Muscle layer of colon (tissue), 2 donors: ENCODE measurements around the gene SIK1.
"Not testable (repeated sequence)": the region's sequence is repeated elsewhere in the genome, so short reads cannot be mapped to it uniquely, and the experiment has no call there.

Source experiments
- H3K27ac ChIP-seq: one replicate; pipeline ENCODE4 v1.7.0; 2013; ENCODE audit warnings: low read depth, mild to moderate bottlenecking, low read length, moderate library complexity
- H3K27me3 ChIP-seq, 2 donors: one replicate each; pipeline ENCODE4 v1.7.0; 2013; ENCODE audit warnings: low read length in 2 of 2, mild to moderate bottlenecking in 2 of 2; ENCODE audit not compliant: insufficient read depth in 2 of 2, control insufficient read depth in 1 of 2
- H3K36me3 ChIP-seq: one replicate; pipeline ENCODE4 v1.7.0; 2013; ENCODE audit warnings: mild to moderate bottlenecking, low read length; ENCODE audit not compliant: insufficient read depth
- H3K4me1 ChIP-seq: one replicate; pipeline ENCODE4 v1.7.0; 2013; ENCODE audit warnings: mild to moderate bottlenecking, low read length; ENCODE audit not compliant: insufficient read depth
- H3K4me3 ChIP-seq, 2 donors: one replicate each; pipeline ENCODE4 v1.7.0; 2013; ENCODE audit warnings: low read length in 2 of 2, low read depth in 1 of 2, mild to moderate bottlenecking in 1 of 2, moderate library complexity in 1 of 2
- H3K9ac ChIP-seq: one replicate; pipeline ENCODE4 v1.7.0; 2013; ENCODE audit warnings: low read length
- H3K9me3 ChIP-seq: one replicate; pipeline ENCODE4 v1.7.0; 2013; ENCODE audit warnings: mild to moderate bottlenecking, low read length
- donor health status: abdominal sarcoma.
- donor health status: Adenocarcinoma of cecum.

Gene SIK1

DNA sequence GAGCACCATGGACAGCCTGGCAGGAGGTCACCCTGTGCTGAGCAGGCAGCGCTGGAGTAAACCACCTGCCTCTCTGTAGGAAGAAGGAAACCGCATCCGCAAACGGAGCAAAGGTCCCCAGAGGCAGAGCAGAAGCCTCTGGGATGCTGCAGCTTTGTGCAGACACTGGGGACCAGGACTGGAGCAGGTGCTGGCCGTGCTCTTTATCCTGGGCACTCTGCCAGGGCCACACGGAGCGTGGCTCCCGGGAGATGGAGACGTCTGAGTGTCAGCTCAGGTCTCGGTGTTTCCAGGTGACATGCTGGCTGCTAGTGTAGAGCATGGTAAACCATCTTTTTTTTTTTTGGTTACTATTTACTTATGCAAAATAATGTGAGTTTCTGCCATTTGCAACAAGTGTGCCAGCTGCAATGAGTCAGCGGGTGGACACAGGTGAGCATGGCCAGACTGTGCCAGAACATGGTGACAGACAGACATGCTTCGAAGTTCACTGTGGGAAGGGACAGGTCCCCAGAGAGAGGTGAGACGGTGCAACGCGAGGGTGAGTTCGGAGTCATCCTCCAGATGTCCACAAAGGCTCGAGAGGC lies 4.0 kb upstream of the SIK1 start:
- not testable (repeated sequence) for H3K4me3 ChIP-seq, H3K27ac ChIP-seq, H3K27me3 ChIP-seq, H3K4me1 ChIP-seq, H3K36me3 ChIP-seq, H3K9me3 ChIP-seq, H3K9ac ChIP-seq

DNA sequence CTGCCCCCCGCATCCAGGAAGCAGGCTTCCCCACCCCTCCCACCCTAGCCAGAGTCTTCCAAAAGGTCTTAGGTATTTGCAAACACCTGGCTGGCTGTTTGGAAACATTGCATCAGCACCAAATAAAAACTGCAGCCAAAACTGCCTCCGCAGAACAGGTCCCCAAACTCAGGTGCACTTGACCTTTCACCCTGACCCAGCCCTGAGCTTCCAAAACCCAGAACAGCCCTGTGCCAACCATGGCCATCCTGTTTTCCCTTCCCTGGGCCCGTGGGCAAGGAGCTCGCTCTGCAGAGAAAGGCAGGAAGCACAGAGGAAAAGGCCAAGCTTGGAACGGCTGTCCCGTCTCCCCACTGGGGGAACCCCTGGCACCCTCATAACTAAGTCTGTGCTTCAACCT lies 2.0 kb upstream of the SIK1 start:
- not testable (repeated sequence) for H3K4me3 ChIP-seq, H3K4me1 ChIP-seq, H3K9ac ChIP-seq, H3K9me3 ChIP-seq, H3K27ac ChIP-seq, H3K27me3 ChIP-seq, H3K36me3 ChIP-seq

DNA sequence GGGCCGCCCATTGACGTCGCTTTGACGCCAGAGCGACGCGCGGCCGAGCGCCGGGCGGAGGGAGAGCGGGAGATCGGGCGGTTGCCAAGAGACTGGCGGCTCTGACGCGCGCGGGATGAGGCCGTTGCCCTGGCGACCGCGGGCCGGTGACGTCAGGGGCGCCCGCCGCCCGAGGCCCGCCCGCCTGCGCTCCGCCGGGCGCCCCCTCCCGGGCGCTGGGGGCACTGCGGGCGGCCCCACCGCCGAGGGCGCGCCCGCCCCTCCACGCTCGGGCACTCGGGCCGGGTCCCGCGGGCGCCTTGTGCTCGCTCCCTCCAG lies 270 bp upstream of the SIK1 start:
- not testable (repeated sequence) for H3K9ac ChIP-seq, H3K36me3 ChIP-seq, H3K27me3 ChIP-seq, H3K4me1 ChIP-seq, H3K4me3 ChIP-seq, H3K27ac ChIP-seq, H3K9me3 ChIP-seq

DNA sequence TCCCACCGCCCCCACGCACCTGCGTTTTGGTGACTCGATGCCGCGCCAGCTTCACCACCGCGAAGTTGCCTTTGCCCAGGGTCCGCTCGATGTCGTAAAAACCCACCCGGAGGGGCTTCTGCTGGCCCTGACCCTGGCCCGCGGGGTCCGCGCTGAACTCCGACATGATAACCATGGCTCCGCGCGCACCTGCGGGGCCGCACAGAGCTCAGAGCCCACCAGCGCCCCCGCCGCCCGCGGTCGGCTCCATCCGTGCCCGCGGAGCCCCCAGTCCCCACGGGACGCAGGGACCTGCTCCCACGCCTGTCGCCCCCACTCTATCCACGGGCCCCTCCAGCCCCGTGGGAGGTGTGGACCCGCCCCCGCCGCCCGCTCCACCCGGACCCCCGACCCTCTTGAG lies 927 bp downstream of the SIK1 start:
- H3K4me1 ChIP-seq, H3K9me3 ChIP-seq, H3K9ac ChIP-seq, H3K36me3 ChIP-seq, H3K27ac ChIP-seq, H3K27me3 ChIP-seq, H3K4me3 ChIP-seq: not testable (repeated sequence)

DNA sequence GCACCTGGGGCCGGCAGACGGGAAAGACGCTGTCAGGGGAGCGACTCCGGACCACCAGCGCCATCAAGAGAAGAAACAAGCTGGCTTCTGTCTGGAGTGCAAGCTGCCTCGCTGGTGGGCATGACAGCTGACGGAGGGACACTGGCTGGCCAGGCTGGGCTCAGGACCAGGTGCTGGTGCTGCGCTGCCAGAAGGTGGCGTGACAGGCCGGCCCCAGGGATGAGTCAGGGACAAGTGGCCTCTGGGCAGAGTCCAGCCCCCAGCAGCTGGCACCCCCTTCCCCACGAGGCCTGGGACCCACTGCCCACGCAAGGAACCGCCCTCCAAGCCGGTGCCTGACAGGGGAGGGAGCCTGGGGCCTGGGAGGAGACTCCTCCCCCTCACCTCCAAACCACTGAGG lies 7.5 kb downstream of the SIK1 start:
- H3K36me3 ChIP-seq, H3K4me1 ChIP-seq, H3K4me3 ChIP-seq, H3K27me3 ChIP-seq, H3K27ac ChIP-seq, H3K9me3 ChIP-seq, H3K9ac ChIP-seq: not testable (repeated sequence)

DNA sequence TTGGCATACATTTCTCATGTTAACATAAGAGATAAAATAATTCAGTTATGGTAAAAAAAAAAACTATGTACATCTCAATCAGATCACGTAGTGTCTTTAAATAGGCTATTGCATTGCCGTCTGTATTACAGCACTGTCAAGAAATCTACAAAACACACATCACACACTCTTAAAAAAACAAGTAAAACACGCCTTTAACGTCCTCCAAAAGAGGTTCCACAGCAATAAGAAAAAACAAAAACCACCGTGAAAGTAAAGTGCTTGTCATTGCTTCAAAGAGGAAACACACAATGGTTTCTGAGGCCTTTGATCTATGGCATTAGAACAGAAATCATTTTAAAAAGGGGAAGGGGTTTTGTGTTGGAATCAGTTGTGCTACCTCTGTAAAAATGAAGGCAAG lies 12.4 kb downstream of the SIK1 start:
- not testable (repeated sequence) for H3K27ac ChIP-seq, H3K4me3 ChIP-seq, H3K9ac ChIP-seq, H3K36me3 ChIP-seq, H3K4me1 ChIP-seq, H3K27me3 ChIP-seq, H3K9me3 ChIP-seq

DNA sequence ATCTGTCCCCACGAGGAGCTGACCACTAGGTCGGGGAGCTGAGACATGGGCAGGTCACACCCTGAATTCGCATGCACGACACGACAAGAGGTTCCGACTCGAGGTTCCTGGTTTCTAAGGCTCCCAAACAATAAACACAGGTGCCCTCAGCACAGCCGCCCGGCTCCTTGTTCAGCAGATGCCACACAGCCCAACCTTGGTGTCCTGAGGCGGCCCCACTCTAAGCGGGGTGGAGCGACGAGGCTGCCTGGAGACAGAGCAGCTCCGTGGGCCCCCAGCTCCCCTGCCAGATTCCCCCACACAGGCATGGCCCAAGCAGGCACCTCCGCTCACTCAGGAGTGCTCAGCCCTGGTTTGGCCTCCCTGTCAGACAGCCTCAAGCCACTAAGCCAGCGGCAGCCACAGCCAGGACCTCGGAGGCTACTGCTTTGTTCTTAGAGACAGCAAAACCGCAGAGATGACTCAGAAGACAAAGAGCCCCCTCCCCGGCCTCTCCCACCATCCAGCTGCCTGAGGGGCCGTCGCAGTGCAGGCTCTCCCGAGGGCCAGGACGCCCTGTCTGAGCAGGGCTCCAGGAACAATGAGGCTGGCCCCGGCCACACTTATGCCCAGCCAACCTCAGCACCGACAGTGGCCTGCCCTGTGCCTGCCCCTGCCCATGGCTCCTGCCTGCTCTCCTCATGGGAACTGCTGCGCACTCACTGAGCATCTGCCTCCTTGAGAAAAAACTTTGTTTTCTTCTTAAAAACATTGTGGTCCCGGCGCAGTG lies 14.7 kb downstream of the SIK1 start:
- H3K9me3 ChIP-seq, H3K36me3 ChIP-seq, H3K4me3 ChIP-seq, H3K9ac ChIP-seq, H3K27ac ChIP-seq, H3K27me3 ChIP-seq, H3K4me1 ChIP-seq: not testable (repeated sequence)

DNA sequence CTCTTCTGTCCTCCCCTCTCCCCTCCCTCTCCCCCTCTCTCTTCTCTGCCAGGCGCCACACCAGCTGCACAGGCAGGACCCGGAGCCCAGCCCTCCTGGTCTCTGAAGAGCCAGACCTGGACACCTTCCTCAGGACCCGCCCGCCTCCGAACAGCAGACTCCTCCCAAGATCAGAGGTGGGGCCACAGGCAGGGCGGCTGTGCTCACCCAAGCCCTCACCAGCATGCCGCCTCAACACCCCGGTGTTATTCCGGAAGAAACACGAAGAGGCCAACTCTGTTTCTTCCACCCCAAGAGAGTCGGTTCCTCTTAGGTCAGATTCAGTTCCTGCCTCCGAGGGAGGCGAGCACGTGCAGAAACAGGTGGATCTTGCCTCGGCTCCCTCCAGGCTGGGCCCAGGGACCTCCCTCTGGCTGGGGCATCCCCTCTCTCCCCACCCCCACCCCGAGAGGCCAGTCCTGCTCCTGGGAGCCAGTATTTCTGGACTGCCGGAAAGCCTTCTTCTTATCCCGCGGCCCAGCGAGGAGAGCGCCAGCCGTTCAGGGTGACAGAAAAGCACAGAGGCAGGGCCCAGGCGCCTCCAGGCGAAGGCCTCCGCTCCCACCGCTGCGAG lies 16.4 kb downstream of the SIK1 start:
- H3K36me3 ChIP-seq, H3K9me3 ChIP-seq, H3K4me1 ChIP-seq, H3K27me3 ChIP-seq, H3K4me3 ChIP-seq, H3K9ac ChIP-seq, H3K27ac ChIP-seq: not testable (repeated sequence)

DNA sequence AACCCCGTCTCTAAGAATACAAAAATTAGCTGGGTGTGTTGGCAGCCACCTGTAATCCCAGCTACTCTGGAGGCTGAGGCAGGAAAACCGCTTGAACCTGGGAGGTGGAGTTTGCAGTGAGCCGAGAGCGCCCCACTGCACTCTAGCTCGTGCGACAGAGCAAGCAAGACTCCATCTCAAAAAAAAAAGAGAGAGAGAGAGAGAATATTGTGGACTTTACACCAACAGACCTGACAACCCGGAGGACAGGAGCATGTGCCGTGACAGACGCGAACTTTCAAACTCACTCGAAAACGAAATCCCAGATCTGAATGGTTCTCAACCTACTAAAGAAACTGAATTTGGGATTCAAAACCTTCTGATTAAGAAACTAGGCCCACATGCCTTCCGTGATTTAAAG lies 19.8 kb downstream of the SIK1 start:
- not testable (repeated sequence) for H3K9me3 ChIP-seq, H3K36me3 ChIP-seq, H3K27me3 ChIP-seq, H3K9ac ChIP-seq, H3K27ac ChIP-seq, H3K4me1 ChIP-seq, H3K4me3 ChIP-seq

DNA sequence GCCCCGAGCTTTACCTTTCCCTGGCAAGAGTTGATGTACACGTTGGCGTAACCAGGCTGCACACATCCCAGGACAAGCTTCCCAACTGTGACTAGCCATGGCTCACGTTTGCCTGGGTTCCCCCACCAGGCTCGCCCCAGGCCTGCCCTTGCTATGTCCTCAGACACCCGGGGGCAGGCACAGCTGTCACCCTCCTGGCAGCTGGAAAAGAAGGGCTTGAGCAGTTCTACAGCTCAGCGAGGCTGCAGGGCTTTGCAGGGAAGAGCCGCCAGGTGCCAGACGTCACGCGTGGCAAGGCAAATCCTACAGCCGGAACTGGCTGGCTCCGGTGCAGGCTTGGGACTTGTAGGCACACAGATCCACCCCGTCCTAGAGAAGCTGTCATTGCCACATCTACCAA lies 22.5 kb downstream of the SIK1 start:
- H3K27ac ChIP-seq, H3K9me3 ChIP-seq, H3K36me3 ChIP-seq, H3K9ac ChIP-seq, H3K4me3 ChIP-seq, H3K27me3 ChIP-seq, H3K4me1 ChIP-seq: not testable (repeated sequence)

DNA sequence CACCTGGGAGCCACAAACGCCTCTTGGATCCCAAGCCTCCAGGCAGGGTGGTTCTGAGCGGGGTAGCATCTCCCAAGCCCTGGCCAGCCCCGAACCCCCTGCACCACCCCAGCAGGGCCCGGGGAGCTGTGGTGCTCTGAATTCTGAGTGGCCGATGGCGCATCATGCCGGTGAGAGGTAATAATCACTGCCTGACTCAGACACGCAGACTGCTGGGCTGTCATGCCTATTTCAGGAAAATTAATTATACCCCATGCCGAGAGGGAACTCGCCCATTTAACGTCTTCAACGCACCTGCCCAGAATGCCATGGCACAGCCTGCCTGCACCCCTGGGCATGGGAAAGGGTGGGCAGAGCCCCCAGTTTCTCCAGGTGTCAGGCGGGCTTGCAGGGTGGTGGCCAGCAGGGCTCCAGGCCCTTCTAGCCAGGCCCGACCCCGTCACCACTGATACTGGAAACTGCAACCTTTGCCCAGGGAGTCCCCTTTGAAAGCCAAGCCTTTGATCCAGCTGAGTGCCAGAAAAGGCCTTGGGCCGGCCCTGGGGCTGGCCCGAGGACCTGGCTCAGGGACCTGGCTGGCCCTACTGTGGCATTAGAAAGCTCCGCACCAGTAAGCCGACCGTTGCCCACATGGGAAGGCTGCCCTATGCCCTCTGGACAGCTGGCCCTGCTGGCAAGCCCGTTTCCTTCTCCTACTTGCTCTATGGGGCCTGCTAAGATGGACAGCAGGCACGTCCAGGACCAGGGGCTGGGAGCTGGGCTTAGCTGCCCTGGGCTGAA lies 23.1 kb downstream of the SIK1 start:
- not testable (repeated sequence) for H3K9me3 ChIP-seq, H3K27ac ChIP-seq, H3K36me3 ChIP-seq, H3K27me3 ChIP-seq, H3K9ac ChIP-seq, H3K4me3 ChIP-seq, H3K4me1 ChIP-seq

DNA sequence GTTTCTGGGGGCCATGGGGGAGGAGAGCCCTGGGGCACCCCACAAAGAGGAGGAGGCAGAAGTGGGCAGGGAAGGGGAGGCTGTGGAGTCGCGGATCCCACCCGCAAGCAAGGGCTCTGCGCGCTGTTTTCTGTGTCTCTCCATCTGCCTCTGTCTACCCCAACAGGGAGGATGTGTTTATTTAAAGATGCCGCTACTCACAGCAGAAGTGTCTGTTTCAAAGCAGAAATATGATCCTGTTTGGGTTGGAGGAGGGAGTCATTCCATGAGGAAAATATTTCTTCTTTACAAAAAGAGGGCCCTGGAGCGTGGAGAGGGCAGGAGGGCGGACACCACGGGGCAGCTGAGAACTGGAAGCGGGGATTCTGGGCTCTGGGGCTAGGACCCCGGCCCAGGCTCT lies 25.8 kb downstream of the SIK1 start:
- not testable (repeated sequence) for H3K27ac ChIP-seq, H3K27me3 ChIP-seq, H3K4me3 ChIP-seq, H3K4me1 ChIP-seq, H3K9ac ChIP-seq, H3K36me3 ChIP-seq, H3K9me3 ChIP-seq
